Thoracic aorta endothelial cell (primary cell): ENCODE measurements around the gene HTN3. TPM values are rescaled to one million over a fixed set of nuclear protein-coding genes. Genes with fewer than 3 reads are reported as not detected.

Experiments
- total RNA-seq: library from RNA; depleted of rRNA; stranded (reverse); fragments of >200 nt; gene quantifications from 2 replicates; pipeline ENCODE4 v1.2.3, GENCODE V29; 2012

HTN3 gene
- total RNA-seq = not detected in 2 replicates

GRCh38 chr4:70028159-70028558 lies at the start of gene HTN3:
HTN3 (plus strand) TSS chr4:70028459; CDS start chr4:70030741, 2,282 bp downstream.

GRCh38 chr4:69995526-69996016 lies 32.7 kb upstream of the HTN3 start, which contains the start of gene STATH:
STATH (plus strand) TSS chr4:69995966; CDS start chr4:69998438, 2,472 bp downstream.

GRCh38 chr4:70050138-70050537 lies 21.9 kb downstream of the HTN3 start, which contains the start of gene HTN1:
HTN1 (plus strand) TSS chr4:70050438; CDS start chr4:70053077, 2,639 bp downstream.

Other genes with a start within 250 kb of the HTN3 start
- gene SULT1E1, start 168.3 kb upstream of the HTN3 start, total RNA-seq = 22.4 and 30.9 TPM in 2 replicates
- gene CSN1S1, start 97.4 kb upstream of the HTN3 start, total RNA-seq = not detected in 2 replicates
- gene CSN2, start 62.7 kb upstream of the HTN3 start, total RNA-seq = not detected in 2 replicates
- not detected in 2 replicates for gene STATH, start 32.5 kb upstream of the HTN3 start, total RNA-seq
- gene HTN1, start 22.0 kb downstream of the HTN3 start, total RNA-seq = not detected in 2 replicates
- not detected in 2 replicates for gene PRR27, start 125.8 kb downstream of the HTN3 start, total RNA-seq
- not detected in 2 replicates for gene ODAM, start 167.3 kb downstream of the HTN3 start, total RNA-seq
- not detected in 2 replicates for gene FDCSP, start 197.7 kb downstream of the HTN3 start, total RNA-seq
- not detected in 2 replicates for gene CSN3, start 214.1 kb downstream of the HTN3 start, total RNA-seq